ENCODE results near the gene ARSJ.

GRCh38 chr4:114019969-114020358 lies 40.5 kb upstream of the ARSJ start:
- TF ChIP-seq FOXM1 (IDR thresholded peaks at IDR 0.05; ENCODE audit: borderline replicate concordance): no peak
- no peak for TF ChIP-seq SUZ12 (IDR thresholded peaks at IDR 0.05)
- no peak for TF ChIP-seq SP1 (IDR thresholded peaks at IDR 0.05)
- TF ChIP-seq CTBP1 (IDR thresholded peaks at IDR 0.05; ENCODE audit: borderline replicate concordance): no peak
- no peak for TF ChIP-seq L3MBTL2 (conservative IDR thresholded peaks at IDR 0.05)
- no peak for TF ChIP-seq ELF4 (IDR thresholded peaks at IDR 0.05)
- no peak for TF ChIP-seq ZNF384 (IDR thresholded peaks at IDR 0.05)
- no peak for TF ChIP-seq FOXA1 (IDR thresholded peaks at IDR 0.05)
- no peak for TF ChIP-seq BHLHE40 (IDR thresholded peaks at IDR 0.05; ENCODE audit: borderline replicate concordance)
- no peak for TF ChIP-seq NFRKB (IDR thresholded peaks at IDR 0.05)
